ENCODE data around the gene CLASRP.
"Not testable (repeated sequence)": the region's sequence is repeated elsewhere in the genome, so short reads cannot be mapped to it uniquely, and the experiment has no call there.

CLASRP gene, protein sequence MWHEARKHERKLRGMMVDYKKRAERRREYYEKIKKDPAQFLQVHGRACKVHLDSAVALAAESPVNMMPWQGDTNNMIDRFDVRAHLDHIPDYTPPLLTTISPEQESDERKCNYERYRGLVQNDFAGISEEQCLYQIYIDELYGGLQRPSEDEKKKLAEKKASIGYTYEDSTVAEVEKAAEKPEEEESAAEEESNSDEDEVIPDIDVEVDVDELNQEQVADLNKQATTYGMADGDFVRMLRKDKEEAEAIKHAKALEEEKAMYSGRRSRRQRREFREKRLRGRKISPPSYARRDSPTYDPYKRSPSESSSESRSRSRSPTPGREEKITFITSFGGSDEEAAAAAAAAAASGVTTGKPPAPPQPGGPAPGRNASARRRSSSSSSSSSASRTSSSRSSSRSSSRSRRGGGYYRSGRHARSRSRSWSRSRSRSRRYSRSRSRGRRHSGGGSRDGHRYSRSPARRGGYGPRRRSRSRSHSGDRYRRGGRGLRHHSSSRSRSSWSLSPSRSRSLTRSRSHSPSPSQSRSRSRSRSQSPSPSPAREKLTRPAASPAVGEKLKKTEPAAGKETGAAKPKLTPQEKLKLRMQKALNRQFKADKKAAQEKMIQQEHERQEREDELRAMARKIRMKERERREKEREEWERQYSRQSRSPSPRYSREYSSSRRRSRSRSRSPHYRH

DNA sequence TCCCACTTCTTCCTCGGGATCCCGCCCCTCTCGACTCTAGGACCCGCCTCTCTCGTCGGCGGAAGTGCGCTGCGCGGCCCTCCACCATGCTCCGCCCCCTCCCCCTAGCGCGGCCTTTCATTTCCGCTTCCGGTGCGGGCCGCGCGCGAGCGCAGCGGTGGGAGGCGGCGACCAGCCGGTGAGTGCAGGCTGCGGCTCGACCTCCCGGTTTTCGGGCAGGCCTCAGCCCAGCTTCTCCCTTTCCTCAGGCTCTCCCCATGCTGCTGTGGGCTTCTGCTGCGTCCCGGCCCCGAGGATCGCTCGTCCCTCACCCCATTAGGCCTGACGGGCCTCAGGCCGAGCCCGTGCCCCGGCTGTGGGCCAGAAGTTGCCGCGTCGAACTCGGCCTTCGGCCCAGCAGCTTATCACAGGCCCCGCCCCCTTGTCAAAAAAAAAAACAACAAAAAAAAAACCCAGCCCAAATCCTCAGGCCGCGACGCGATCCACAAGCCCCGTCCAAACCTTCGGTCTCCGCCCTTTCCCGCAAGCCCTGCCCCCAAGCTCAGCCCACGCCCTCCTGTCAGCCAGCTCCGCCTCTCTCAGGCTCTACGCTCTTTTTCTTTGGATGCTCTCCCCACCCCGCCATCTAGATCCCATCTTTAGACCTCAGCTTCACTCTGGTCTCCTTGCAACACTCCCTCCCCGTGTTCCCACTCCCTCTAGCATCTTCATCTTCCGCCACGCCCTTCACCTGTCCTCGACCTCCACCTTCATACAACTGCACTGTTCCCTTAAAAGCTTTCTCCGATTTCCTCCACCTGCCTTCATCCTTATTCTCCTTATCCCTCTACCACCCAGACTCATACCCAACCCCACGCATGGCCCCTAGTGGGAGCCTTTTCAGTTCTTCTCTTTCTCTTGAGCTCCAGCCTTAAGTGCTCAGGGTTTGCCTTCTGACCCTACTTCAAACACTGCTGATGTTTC, at the start of gene CLASRP:
CLASRP (plus strand) TSS at position 115 of the 963 bp plus-strand sequence. CDS start 1,168 bp downstream, outside the sequence.
- peak; percentile 83 for DNase-seq

DNA sequence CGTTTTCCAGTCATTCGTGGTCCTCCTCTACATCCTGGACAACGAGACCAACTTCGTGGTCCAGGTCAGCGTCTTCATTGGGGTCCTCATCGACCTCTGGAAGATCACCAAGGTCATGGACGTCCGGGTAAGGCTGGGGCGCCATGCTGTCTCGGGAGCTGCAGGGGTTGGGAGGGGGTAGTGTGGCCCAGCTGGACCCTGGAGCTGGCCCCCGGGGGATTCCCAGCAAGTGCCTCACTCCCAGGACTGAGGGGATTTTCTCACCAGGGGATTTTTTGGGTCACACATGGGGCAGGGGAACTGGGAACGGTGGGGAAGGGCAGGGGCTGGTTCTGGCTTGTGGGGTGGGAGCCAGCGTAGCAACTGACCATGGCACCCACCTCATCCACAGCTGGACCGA, 48.4 kb upstream of the CLASRP start:
- no peak for DNase-seq

DNA sequence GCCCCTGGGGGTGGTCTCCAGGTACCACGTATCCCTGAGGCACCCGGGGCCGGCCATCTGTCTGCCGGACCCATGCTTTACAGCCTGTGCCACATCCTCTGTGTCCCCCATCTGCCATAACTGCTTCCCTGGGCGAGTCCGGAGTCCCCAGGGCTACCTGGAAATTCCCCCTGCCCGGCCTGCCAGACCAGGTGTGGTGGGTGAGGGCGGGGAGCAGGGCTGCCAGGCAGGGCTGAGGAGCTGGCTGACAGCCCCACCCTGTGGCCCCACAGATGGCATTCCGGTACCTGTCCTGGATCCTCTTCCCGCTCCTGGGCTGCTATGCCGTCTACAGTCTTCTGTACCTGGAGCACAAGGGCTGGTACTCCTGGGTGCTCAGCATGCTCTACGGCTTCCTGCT, 47.9 kb upstream of the CLASRP start:
- DNase-seq: no peak

DNA sequence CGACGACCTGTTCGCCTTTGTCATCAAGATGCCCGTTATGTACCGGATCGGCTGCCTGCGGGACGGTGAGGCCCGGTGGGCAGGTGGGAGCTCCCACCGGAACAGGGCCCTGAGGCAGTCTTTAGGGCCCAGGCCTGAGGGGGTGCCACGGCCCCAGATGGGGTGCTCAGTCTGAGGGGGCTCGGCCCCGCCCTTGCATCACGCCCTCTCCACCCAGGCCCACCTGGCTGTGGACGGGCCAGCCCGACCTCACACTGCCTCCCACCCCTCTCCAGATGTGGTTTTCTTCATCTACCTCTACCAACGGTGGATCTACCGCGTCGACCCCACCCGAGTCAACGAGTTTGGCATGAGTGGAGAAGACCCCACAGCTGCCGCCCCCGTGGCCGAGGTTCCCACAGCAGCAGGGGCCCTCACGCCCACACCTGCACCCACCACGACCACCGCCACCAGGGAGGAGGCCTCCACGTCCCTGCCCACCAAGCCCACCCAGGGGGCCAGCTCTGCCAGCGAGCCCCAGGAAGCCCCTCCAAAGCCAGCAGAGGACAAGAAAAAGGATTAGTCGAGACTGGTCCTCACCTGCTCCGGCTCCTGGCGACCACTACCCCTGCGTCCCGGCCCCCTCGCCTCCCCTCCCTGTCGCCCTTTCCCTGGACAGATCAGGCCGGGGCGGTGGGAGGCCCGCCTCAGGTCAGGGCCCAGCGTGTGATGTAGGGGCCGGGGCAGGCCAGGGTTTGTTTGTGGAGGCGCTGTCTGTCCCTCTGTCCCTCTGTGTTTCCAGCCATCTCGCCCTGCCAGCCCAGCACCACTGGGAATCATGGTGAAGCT, 46.3 kb upstream of the CLASRP start:
- no peak for DNase-seq

DNA sequence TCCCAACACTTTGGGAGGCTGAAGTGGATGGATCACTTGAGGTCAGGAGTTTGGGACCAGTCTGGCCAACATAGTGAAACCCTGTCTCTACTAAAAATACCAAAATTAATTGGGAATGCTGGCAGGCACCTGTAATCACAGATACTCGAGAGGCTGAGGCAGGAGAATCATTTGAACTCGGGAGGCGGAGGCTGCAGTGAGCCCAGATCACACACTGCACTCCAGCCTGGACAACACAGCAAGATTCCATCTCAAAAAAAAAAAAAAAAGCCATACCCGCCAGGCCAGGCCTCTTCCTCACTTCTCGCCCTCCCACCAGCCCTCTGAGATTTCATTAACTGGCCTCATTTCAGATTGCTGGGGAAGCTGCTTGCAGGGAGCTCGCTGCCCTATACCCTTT, 45.3 kb upstream of the CLASRP start:
- DNase-seq: no peak

DNA sequence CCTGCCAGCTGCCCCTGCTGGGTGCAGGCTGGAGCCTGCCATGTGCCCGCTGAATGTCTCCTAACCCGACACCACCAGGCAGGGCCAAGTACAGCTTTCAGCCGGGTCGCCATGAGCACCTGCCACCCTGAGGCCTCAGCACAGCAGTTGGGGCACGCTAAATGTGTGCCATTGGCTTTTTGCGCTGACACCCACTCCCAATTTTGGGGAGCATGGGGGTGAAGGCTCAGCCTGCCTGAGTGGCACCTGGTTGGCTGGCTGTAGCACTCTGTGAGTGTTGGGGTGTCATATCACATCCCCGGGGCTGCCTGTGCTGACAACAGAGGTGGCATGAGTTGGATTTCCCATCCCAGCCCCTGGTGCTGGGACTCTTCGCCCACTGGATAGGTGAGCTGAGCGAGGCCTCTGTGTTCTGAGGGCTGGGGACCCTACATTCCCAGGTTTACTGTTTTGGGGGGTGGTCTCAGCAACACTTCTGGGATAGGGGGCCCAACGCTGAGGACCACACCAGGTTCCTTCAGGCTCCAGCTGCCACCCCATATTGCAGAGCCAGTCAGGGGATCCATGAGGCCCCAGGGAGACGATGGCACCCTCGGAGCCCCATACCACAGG, 44.8 kb upstream of the CLASRP start:
- DNase-seq: no peak

DNA sequence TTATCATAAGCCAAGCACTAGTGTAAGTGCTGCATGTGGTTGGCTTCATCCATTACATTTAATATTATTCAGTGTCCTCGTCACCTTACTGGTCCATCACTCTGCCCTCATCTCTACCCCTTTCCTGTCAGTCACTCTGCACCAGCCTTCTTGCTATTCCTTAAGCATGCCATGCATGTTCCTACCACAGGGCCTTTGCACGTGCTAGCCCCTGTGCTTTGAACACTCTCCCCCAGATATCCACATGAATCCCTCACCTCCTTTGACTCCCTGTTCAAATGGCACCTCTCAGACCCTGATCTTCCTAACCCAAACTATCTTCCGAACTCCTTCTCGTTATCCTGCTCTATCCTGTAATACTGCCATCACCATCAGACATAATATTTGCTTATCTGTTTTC, 40.8 kb upstream of the CLASRP start:
- DNase-seq: no peak

DNA sequence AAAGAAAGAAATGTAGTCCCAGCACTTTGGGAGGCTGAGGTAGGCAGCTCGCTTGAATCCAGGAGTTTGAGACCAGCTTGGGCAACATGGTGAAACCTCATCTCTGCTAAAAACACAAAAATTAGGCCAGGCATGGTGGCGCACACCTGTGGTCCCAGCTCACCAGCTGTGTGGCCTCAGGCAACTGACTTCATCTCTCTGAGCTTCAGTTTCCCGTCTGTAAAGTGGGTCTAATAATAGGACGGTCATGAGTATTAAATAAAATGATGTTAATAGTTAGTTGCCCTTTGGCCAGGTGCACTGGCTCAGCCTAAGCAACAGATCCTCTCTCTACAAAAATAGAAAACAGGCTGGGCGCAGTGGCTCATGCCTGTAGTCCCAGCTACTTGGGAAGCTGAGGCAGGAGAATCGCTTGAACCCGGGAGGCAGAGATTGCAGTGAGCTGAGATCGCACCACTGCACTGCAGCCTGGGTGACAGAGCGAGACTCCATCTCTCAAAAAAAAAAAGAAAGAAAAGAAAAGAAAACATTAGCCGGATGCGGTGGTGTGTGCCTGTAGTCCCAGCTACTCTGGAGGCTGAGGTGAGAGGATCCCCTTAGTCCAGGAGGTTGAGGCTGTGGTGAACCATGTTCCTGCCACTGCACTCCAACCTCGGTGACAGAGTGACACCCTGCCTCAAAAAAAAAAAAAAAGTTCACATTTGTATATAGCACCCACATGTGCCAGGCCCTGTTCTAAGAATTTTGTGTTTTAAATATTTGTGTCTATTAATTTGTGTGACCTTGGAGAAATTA, 39.5 kb upstream of the CLASRP start:
- DNase-seq: not testable (repeated sequence)

DNA sequence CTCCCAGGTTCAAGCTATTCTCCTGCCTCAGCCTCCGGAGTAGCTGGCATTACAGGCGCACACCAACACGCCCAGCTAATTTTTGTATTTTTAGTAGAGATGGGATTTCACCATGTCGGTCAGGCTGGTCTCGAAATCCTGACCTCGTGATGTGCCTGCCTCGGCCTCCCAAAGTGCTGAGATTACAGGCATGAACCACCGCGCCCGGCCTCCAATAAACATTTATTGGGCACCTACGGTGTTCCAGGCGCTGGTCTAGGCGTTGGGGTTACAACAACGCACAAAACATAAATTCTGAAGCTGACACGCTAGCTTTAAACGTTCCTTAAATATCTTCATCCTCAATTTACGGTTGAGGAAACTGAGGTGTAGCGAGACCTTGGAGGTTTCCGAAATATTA, 38.2 kb upstream of the CLASRP start:
- DNase-seq: not testable (repeated sequence)

DNA sequence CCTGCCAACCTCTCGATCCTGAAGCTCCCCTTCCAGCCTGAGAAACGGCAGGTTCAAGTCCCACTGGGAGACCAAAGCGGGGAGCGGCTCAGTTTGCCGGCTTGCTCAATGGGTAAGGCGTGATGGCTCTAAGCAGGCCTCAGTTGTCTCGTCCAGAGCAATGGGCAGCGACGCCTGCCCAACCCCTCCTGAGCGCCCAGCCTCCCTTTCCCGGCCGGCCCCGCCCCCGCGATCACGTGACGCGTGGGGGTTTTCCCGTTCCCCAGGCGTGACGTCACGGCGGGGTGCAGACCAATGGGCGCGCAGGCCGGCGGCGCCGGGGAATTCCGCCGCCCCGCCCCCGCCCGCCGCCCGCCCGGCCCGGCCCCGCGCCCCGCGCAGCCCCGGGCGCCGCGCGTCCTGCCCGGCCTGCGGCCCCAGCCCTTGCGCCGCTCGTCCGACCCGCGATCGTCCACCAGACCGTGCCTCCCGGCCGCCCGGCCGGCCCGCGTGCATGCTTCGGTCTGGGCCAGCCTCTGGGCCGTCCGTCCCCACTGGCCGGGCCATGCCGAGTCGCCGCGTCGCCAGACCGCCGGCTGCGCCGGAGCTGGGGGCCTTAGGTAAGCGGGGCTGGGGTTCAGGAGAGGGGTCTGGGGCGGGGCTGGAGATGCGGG, 37.6 kb upstream of the CLASRP start, which contains the start of gene RELB:
RELB (plus strand) TSS at position 378 of the 653 bp plus-strand sequence; CDS start at position 494, 116 bp downstream.
- DNase-seq: peak; percentile 94

DNA sequence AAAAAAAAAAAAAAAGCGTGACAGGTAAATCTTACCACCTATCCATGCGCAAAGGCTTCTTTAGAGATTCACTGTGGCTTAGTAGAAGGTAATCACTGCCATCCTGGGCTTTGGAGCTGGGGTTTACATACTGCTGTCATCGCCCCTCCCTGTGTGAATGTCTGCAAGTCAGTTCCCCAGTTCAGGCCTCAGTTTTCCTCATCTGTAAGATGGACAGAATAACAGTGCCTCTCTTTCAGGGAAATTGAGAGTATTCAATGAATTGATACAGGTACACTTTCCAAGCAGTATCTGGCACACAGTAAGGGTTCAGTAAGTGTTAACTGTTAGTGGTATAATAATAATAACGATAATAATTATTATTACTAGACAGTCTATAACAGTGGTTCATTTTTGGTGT, 35.4 kb upstream of the CLASRP start:
- no peak for DNase-seq

DNA sequence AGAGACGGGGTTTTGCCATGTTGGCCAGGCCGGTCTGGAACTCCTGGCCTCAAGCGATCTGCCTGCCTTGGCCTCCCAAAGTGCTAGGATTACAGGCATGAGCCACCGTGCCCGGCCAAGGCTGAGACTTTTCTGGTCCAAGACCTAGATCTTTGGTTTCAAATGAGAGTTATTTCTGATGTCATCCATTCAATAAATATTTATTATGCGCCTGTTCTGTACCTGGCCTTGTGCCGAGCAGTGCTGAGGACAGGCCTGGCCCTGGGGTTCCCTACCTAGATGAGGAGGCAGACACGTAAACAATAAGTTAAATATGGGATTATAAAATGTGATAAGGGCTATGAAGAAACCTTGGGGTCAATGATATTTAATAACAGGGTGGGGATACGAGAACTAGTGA, 33.1 kb upstream of the CLASRP start:
- no peak for DNase-seq

DNA sequence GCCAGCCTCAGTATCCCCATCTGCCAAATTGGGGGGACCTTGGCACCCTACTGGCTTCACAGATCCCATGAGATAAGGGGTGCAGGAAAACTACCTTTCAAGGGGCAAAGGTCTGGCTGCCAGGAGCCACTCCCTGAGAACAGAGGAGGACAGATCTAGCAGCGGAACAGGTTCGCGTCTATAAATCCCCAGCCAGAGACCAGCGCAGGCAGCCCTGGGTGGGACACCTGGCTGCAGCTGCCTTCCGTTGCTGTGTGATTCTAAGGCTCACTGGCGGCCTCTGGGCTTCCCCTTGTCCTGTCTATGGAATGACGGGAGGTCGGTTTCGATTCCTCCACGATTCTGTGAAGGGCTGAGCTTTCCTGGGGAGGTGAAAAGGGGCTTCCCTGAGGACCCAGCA, 30.3 kb upstream of the CLASRP start:
- DNase-seq: no peak

DNA sequence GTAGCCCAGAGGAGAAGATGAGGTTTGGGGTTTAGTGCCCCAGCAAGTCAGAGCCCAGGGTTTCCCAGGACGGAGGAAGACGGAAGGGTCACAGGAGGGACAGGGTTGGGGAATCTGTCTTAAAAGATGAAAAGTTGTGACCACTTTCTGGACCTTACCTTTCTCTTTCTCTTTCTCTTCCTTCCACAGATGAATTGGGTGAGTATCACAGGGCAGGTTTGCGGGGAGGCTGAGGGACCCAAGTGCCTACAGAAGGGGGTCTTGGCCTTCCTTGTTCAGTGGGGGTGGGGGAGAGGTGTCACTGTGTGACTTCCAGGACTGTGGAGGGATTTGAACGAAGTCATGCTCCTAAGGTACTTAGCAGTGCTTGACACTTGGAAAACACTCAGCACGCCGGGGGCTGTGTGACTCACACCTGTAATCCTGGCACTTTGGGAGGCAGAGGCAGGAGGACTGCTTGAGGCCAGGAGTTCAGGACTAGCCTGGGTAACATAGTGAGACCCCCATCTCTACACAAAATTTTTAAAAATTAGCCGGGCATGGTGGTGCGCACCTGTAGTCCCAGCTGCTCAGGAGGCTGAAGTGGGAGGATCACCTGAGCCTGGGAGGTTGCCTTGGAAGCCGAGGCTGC, 29.1 kb upstream of the CLASRP start:
- no peak for DNase-seq

DNA sequence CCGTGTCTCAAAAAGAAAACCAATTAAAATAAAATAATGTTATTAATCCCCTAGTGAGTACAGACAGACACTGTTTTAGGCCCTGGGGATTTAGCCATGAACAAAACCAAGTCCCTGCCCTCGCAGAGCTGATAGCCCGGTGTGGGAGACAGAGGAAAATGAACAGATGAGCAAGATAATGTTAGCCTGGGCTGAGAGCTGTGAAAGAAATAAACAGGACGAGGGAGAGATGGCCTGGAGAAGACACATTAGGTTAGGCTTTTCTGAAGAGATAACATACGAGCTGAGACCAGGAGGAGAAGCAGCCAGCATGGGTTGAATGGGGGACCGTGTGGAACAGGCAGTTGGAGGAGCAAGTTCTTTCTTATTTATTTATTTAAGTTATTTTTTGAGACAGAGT, 28.5 kb upstream of the CLASRP start:
- no peak for DNase-seq

DNA sequence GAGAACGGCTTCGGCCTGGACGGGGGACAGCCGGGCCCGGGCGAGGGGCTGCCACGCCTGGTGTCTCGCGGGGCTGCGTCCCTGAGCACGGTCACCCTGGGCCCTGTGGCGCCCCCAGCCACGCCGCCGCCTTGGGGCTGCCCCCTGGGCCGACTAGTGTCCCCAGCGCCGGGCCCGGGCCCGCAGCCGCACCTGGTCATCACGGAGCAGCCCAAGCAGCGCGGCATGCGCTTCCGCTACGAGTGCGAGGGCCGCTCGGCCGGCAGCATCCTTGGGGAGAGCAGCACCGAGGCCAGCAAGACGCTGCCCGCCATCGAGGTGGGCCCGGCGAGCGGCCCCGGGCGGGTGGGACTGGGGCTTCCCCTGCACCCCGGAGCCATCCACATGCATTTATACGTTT, 26.9 kb upstream of the CLASRP start:
- no peak for DNase-seq

DNA sequence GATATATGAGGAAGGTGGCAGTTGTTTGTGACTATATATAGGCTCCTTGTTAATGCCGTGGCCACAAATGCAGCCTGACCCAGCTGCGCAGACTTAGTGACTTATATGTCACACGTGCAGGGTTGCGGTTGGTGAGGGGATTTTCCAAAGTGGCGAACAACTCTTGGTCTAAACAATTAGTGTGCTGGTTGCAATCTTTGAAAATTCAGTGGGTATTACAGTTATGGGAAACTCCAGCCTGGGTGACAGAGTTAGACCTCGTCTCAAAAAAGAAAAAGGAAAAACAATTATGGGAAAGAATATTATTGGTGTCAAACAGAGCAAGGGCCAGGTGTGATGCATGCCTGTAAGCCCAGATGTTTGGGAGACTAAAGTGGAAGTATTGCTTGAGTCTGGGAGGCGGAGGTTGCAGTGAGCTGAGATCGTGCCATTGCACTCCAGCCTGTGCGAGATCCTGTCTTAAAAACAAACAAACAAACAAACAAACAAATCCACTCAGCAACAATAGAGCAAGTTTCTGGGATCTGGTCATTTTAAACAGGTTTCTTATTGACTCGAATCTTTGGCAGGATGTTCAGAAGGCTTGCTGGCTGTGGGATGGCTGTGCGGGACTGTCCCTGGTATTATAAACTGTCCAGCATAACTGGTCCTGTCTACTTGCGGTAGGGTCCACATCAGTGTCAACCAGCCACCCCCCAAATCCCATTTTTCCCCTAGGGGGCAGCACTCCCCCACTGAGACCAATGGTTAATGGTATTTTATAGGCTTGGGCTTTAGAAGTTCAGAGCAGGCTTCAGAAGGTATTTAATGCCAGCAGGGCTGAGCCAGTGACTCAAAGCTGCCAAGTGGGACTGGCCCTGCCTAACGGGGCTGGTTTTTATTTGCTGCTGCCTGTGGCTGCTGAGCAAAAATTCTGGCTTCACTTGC, 22.2 kb upstream of the CLASRP start:
- peak; percentile 38 for DNase-seq

DNA sequence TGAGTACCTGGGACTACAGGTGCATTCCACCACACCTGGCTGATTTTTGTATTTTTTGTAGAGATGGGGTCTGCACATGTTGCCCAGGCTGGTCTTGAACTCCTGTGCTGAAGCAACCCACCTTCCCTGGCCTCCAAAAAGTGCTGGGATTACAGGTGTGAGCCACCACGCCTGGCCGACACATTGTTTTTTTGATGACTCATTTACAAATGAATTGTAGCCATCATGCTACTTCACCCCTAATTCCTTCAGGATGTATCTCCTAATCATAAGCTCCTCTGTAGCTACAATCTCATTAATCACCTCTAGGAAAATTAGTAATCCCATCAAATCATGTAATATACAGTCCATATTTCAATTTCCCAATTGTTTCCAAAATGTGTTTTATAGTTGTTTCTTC, 19.7 kb upstream of the CLASRP start:
- no peak for DNase-seq

DNA sequence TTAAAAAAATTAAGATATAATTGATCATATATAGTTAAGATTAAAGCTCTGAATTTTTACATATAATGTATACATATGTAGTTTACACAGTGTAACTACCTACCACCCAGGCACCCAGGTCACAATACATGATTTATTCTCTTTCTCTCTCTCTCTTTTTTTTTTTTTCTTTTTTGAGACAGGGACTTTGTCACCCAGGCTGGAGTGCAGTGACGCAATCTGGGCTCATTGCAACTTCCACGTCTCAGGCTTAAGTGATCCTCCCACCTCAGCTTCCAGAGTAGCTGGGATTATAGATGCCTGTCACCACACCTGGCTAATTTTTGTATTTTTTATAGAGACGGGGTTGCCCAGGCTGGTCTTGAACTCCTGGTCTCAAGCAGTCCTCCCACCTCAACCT, 18.8 kb upstream of the CLASRP start:
- no peak for DNase-seq
